Nephron (organoid): Measurements from ENCODE around the gene TRAFD1.

Experiments used
- H3K27ac Mint-ChIP-seq, 3 experiments: 2 replicates each; pipeline ENCODE4 v1.8.0; 2020; ENCODE audit warnings: mixed read lengths in 3 of 3, mild to moderate bottlenecking in 2 of 3, moderate library complexity in 1 of 3
- H3K27me3 Mint-ChIP-seq: 2 replicates; pipeline ENCODE4 v1.8.0; 2021; ENCODE audit warnings: low read depth, mild to moderate bottlenecking, moderate library complexity, mixed read lengths
- H3K36me3 Mint-ChIP-seq: 2 replicates; pipeline ENCODE4 v1.8.0; 2020; ENCODE audit warnings: low read depth, mixed read lengths
- H3K4me1 Mint-ChIP-seq: 2 replicates; pipeline ENCODE4 v1.8.0; 2020; ENCODE audit warnings: mixed read lengths
- H3K4me3 Mint-ChIP-seq, 3 experiments: 2 replicates each; pipeline ENCODE4 v1.8.0; 2020; ENCODE audit warnings: mild to moderate bottlenecking in 3 of 3, mixed read lengths in 3 of 3, moderate library complexity in 2 of 3
- H3K9me3 Mint-ChIP-seq: 2 replicates; pipeline ENCODE4 v1.8.0; 2020; ENCODE audit warnings: mixed read lengths
- CTCF ChIP-seq, 3 experiments: fragments of 200-600 bp; sonication (generic); IDR thresholded peaks; one replicate each; pipeline ENCODE4 v1.5.0; 2021; ENCODE audit warnings: antibody characterized with exemption in 3 of 3; ENCODE audit not compliant: unreplicated experiment in 3 of 3

The TRAFD1 gene

GRCh38 chr12:112125250-112125999 is at the start of gene TRAFD1:
TSS of gene TRAFD1 (plus strand) at chr12:112125560. CDS start at chr12:112130523, 4,963 bp downstream.
- Mint-ChIP-seq H3K36me3 (no peaks in the 10 kb centered on the region), H3K27ac (peak within 1 kb of the TSS; percentile 77 to 92 (median 86)), H3K4me3 (peak within 1 kb of the TSS; percentile 83 to 90 (median 83)), H3K9me3 (no peaks in the 10 kb centered on the region), H3K4me1 (peaks cover 38% of the 10 kb centered on the region), H3K27me3 (no peaks in the 10 kb centered on the region)
- TF ChIP-seq CTCF (IDR thresholded peaks at IDR 0.05; ENCODE audit: unreplicated experiment in 3 of 3) = no peak

- Mint-ChIP-seq H3K36me3 (peaks cover 47% of the 10 kb centered on the region), H3K4me3 (no peak overlapping the region), H3K9me3 (no peaks in the 10 kb centered on the region), H3K27me3 (no peaks in the 10 kb centered on the region), H3K27ac (peak overlapping the region in 2 of 3 experiments; percentile 8 to 26), H3K4me1 (no peaks in the 10 kb centered on the region)
- TF ChIP-seq CTCF (IDR thresholded peaks at IDR 0.05; ENCODE audit: unreplicated experiment in 3 of 3) = peak in 2 of 3 experiments; percentile 12 to 18
Measured at GRCh38 chr12:112087055-112087850, 38.1 kb upstream of the TRAFD1 start.

- H3K36me3 Mint-ChIP-seq = peaks cover 44% of the 10 kb centered on the region
- H3K4me3 Mint-ChIP-seq = no peak overlapping the region
- peak overlapping the region in 1 of 3 experiments; percentile 20 for H3K27ac Mint-ChIP-seq
- no peaks in the 10 kb centered on the region for H3K4me1 Mint-ChIP-seq
- no peaks in the 10 kb centered on the region for H3K27me3 Mint-ChIP-seq
- H3K9me3 Mint-ChIP-seq = no peaks in the 10 kb centered on the region
- TF ChIP-seq CTCF (IDR thresholded peaks at IDR 0.05; ENCODE audit: unreplicated experiment in 3 of 3) = no peak
Measured at GRCh38 chr12:112087851-112088250, 37.5 kb upstream of the TRAFD1 start.

GRCh38 chr12:112091563-112091962 is 33.8 kb upstream of the TRAFD1 start:
- no peak overlapping the region for H3K4me3 Mint-ChIP-seq
- no peak overlapping the region for H3K27ac Mint-ChIP-seq
- H3K36me3 Mint-ChIP-seq = peaks cover 48% of the 10 kb centered on the region
- TF ChIP-seq CTCF (IDR thresholded peaks at IDR 0.05; ENCODE audit: unreplicated experiment in 3 of 3) = no peak
- H3K27me3 Mint-ChIP-seq = no peaks in the 10 kb centered on the region
- H3K4me1 Mint-ChIP-seq = no peaks in the 10 kb centered on the region
- no peaks in the 10 kb centered on the region for H3K9me3 Mint-ChIP-seq

- Mint-ChIP-seq H3K9me3 (no peaks in the 10 kb centered on the region), H3K4me1 (no peaks in the 10 kb centered on the region), H3K36me3 (peaks cover 53% of the 10 kb centered on the region), H3K27me3 (no peaks in the 10 kb centered on the region), H3K27ac (no peak overlapping the region), H3K4me3 (no peak overlapping the region)
- no peak for TF ChIP-seq CTCF (IDR thresholded peaks at IDR 0.05; ENCODE audit: unreplicated experiment in 3 of 3)
Measured at GRCh38 chr12:112096070-112096469, 29.3 kb upstream of the TRAFD1 start.
